ENCODE data around the gene RPL27A.
"Not testable (repeated sequence)": the region's sequence is repeated elsewhere in the genome, so short reads cannot be mapped to it uniquely, and the experiment has no call there.

RPL27A gene

GRCh38 chr11:8658321-8659057, 24.1 kb upstream of the RPL27A start:
- H3K4me3 Mint-ChIP-seq = no peak overlapping the region
- no peaks in the 10 kb centered on the region for H3K9me3 Mint-ChIP-seq (ENCODE audit: low read depth)
- H3K27ac Mint-ChIP-seq = no peak overlapping the region
- H3K4me1 Mint-ChIP-seq (ENCODE audit: low read depth) = no peaks in the 10 kb centered on the region
- H3K36me3 Mint-ChIP-seq = peaks cover 8% of the 10 kb centered on the region
- H3K27me3 Mint-ChIP-seq = no peaks in the 10 kb centered on the region

DNA sequence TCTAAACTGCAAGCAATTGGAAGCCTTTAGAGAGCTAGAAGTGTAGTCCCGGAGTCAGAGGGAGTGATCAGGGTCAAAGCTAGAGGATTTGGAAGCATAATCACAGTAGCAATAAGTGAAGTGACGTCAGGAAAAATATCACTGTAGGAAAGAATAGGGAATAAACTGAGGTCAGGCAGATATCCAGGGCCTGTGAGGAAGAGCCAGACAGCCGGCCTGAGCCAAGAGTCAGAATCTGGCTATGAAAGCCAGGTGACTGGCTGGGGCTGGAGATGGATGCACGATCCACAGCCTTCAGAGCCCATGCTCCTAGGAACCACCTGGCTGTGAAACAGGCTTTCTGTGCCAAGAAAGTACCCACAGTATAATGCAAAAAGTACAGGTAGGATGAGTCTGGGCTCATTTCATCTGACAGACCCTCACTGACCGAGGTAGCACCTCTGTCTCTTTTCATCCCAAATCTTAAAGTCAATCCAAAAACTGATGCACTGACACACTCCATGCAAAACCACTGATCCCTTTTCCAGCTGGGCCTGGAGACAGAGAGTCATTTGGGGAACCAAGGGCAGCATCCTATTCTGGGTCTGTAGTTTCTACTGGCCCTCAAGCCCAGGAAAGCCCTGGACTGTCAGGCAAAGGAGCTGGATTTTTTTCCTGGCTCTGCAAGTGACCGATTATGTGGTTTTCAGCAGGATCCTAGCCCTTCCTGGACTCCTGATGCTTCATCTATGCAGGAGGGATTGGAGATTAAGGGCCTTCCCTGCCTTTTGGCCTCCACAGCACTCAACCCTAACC, 21.4 kb upstream of the RPL27A start:
- Mint-ChIP-seq H3K9me3 (ENCODE audit: low read depth) (no peaks in the 10 kb centered on the region), H3K4me1 (ENCODE audit: low read depth) (no peaks in the 10 kb centered on the region), H3K27me3 (no peaks in the 10 kb centered on the region), H3K4me3 (no peak overlapping the region), H3K36me3 (peaks cover 9% of the 10 kb centered on the region), H3K27ac (no peak overlapping the region)

GRCh38 chr11:8665222-8665621, 17.4 kb upstream of the RPL27A start:
- no peak overlapping the region for H3K4me3 Mint-ChIP-seq
- no peaks in the 10 kb centered on the region for H3K27me3 Mint-ChIP-seq
- peaks cover 21% of the 10 kb centered on the region for H3K36me3 Mint-ChIP-seq
- H3K27ac Mint-ChIP-seq = no peak overlapping the region
- H3K9me3 Mint-ChIP-seq (ENCODE audit: low read depth) = no peaks in the 10 kb centered on the region
- H3K4me1 Mint-ChIP-seq (ENCODE audit: low read depth) = no peaks in the 10 kb centered on the region

DNA sequence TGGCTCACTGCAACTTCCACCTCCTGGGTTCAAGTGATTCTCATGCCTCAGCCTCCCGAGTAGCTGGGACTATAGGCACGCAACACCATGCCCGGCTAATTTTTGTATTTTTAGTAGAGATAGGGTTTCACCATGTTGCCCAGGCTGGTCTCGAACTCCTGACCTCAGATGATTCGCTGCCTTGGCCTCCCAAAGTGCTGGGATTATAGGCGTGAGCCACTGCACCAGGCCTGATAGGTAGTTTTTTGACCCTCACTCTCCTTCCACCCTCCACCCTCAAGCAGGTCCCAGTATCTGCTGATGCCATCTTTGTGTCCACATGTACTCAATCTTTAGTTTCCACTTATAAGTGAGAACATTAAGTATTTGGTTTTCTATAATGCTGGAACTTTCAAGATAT, 12.5 kb upstream of the RPL27A start:
- not testable (repeated sequence) for H3K27me3 Mint-ChIP-seq; H3K4me3 Mint-ChIP-seq; H3K4me1 Mint-ChIP-seq (ENCODE audit: low read depth); H3K27ac Mint-ChIP-seq; H3K9me3 Mint-ChIP-seq (ENCODE audit: low read depth)
- H3K36me3 Mint-ChIP-seq = peaks cover 24% of the 10 kb centered on the region

DNA sequence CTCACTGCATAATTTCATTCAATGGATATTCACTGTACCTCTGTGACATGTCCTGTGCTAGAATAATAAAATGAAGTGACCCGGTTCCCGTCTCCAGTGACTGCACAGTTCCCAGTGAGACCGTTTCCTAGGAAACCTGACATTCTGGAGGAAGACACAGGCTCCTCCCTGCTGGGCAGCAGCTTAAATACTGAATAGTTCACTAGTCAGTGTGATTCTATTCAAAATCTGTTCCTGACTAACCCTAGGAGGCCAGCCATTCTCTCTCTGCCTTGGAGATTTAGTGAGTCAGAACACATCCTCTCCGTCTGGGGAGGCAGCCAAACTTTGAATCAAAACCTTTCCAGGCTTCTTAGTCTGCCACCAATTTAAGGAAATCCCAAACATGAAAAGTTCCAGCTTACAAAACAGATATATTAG, 11.4 kb upstream of the RPL27A start:
- H3K36me3 Mint-ChIP-seq = peaks cover 24% of the 10 kb centered on the region
- no peak overlapping the region for H3K4me3 Mint-ChIP-seq
- no peaks in the 10 kb centered on the region for H3K9me3 Mint-ChIP-seq (ENCODE audit: low read depth)
- H3K27me3 Mint-ChIP-seq = no peaks in the 10 kb centered on the region
- H3K4me1 Mint-ChIP-seq (ENCODE audit: low read depth) = no peaks in the 10 kb centered on the region
- no peak overlapping the region for H3K27ac Mint-ChIP-seq

DNA sequence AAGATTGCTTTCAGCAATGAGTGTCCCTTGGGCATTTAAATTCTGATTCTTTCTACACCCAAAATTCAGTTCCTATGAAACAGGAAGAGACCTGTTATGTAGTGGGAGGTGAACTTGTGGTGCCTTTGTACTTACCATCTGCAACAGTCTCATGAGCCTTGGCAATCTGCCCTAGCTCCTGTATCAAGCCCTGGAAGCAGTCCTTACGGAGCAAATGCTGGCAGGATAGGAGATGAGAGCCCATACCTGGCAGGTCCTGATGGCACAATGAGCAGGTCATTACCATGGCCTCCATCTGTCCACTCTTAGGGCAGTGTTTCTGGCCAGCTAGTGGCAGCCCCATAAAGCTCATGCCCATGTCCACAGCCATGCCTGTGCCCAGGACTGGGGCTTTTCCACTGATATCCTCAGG, 10.9 kb upstream of the RPL27A start:
- Mint-ChIP-seq H3K36me3 (peaks cover 21% of the 10 kb centered on the region), H3K4me1 (ENCODE audit: low read depth) (no peaks in the 10 kb centered on the region), H3K4me3 (no peak overlapping the region), H3K9me3 (ENCODE audit: low read depth) (no peaks in the 10 kb centered on the region), H3K27me3 (no peaks in the 10 kb centered on the region), H3K27ac (no peak overlapping the region)

GRCh38 chr11:8672346-8672745, 10.2 kb upstream of the RPL27A start:
- H3K4me1 Mint-ChIP-seq (ENCODE audit: low read depth) = no peaks in the 10 kb centered on the region
- no peak overlapping the region for H3K27ac Mint-ChIP-seq
- no peak overlapping the region for H3K4me3 Mint-ChIP-seq
- H3K9me3 Mint-ChIP-seq (ENCODE audit: low read depth) = no peaks in the 10 kb centered on the region
- H3K27me3 Mint-ChIP-seq = no peaks in the 10 kb centered on the region
- H3K36me3 Mint-ChIP-seq = peaks cover 19% of the 10 kb centered on the region

- no peaks in the 10 kb centered on the region for H3K27me3 Mint-ChIP-seq
- H3K36me3 Mint-ChIP-seq = peaks cover 17% of the 10 kb centered on the region
- H3K9me3 Mint-ChIP-seq (ENCODE audit: low read depth) = no peaks in the 10 kb centered on the region
- H3K27ac Mint-ChIP-seq = no peak overlapping the region
- no peak overlapping the region for H3K4me3 Mint-ChIP-seq
- no peaks in the 10 kb centered on the region for H3K4me1 Mint-ChIP-seq (ENCODE audit: low read depth)
These were observed 7.7 kb upstream of the RPL27A start for GRCh38 chr11:8674859-8675258.

DNA sequence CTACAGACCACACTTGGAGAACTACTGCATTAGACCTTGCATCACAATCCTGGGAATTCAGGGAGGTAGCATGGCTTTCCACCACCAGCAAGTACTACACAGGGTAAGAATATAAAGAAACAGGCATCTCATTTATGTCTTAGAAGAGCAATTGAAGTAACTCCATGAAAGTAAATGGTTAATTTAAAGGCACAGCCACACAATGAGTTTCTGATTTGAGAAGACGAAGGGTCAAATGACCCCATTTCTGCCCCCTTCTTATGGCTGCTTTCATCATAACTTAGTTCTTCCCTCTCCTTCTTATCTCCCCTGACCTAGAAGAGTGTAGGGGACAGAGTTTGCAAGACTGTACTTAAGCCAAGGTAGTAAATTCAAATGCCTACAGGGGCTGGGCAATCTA, 6.1 kb upstream of the RPL27A start:
- Mint-ChIP-seq H3K9me3 (ENCODE audit: low read depth) (no peaks in the 10 kb centered on the region), H3K4me1 (ENCODE audit: low read depth) (peaks cover 10% of the 10 kb centered on the region), H3K27me3 (no peaks in the 10 kb centered on the region), H3K36me3 (peaks cover 19% of the 10 kb centered on the region), H3K27ac (no peak overlapping the region), H3K4me3 (no peak overlapping the region)

DNA sequence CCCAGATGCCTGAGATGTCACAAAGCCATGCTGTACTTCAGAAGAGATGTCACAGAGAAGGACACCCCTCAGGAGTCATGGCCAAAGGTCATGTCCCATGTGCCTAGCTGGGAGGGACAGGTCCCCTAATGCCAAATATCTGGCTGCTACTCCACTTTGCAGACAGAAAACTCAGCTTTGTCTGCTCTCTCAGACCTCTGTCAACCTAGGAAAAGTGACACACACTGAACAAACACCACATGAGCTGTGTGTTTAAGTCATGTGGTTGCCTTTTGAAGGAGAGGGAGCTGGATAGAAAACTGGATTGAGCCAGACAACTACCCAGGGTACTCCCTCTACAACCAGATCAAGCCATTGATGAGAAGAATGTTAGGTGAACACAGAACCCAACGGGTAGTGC, 3.6 kb upstream of the RPL27A start:
- no peak overlapping the region for H3K27ac Mint-ChIP-seq
- H3K36me3 Mint-ChIP-seq = peaks cover 21% of the 10 kb centered on the region
- no peaks in the 10 kb centered on the region for H3K9me3 Mint-ChIP-seq (ENCODE audit: low read depth)
- H3K4me1 Mint-ChIP-seq (ENCODE audit: low read depth) = peaks cover 18% of the 10 kb centered on the region
- no peak overlapping the region for H3K4me3 Mint-ChIP-seq
- no peaks in the 10 kb centered on the region for H3K27me3 Mint-ChIP-seq

- Mint-ChIP-seq H3K4me1 (ENCODE audit: low read depth) (peaks cover 41% of the 10 kb centered on the region), H3K27me3 (no peaks in the 10 kb centered on the region), H3K27ac (peak overlapping the region; percentile 99), H3K4me3 (peak overlapping the region; percentile 98), H3K9me3 (ENCODE audit: low read depth) (no peaks in the 10 kb centered on the region), H3K36me3 (peaks cover 42% of the 10 kb centered on the region)
These were observed 722 bp upstream of the RPL27A start for GRCh38 chr11:8681837-8682302.

- Mint-ChIP-seq H3K27me3 (no peaks in the 10 kb centered on the region), H3K4me3 (peak overlapping the region; percentile 98), H3K36me3 (peaks cover 46% of the 10 kb centered on the region), H3K4me1 (ENCODE audit: low read depth) (peaks cover 49% of the 10 kb centered on the region), H3K9me3 (ENCODE audit: low read depth) (no peaks in the 10 kb centered on the region), H3K27ac (peak overlapping the region; percentile 99)
These were observed 669 bp downstream of the RPL27A start for GRCh38 chr11:8683115-8683807.

- Mint-ChIP-seq H3K9me3 (ENCODE audit: low read depth) (no peaks in the 10 kb centered on the region), H3K4me3 (peak overlapping the region; percentile 98), H3K36me3 (peaks cover 49% of the 10 kb centered on the region), H3K27me3 (no peaks in the 10 kb centered on the region), H3K27ac (peak overlapping the region; percentile 99), H3K4me1 (ENCODE audit: low read depth) (peaks cover 63% of the 10 kb centered on the region)
These were observed 2.2 kb downstream of the RPL27A start for GRCh38 chr11:8684600-8685290.

DNA sequence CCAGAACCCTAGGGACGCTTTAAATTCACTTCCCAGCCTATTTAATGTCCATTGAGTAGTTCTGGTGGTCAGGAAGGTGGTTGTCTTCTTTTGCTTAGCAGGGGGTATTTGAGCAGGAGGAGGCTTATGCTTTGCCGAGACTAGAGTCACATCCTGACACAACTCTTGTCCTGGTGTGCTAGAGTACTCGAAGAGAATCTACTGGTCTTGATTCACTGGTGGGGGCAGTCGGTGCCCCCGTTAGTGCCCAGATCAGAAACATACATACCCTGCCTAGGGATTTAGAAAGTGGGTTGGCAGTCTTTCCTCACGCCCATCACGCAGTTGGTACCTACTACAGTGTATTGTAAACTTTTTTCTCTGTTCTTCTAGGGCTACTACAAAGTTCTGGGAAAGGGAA, 2.7 kb downstream of the RPL27A start:
- Mint-ChIP-seq H3K27me3 (no peaks in the 10 kb centered on the region), H3K4me3 (peak overlapping the region; percentile 98), H3K4me1 (ENCODE audit: low read depth) (peaks cover 64% of the 10 kb centered on the region), H3K36me3 (peaks cover 47% of the 10 kb centered on the region), H3K9me3 (ENCODE audit: low read depth) (no peaks in the 10 kb centered on the region), H3K27ac (peak overlapping the region; percentile 99)

Data from activated naive CD8-positive, alpha-beta T cell (primary cell).